NB4 (cell line): ENCODE data around the gene SCAP.

ENCODE experiments used
- CTCF ChIP-seq: IDR thresholded peaks from one replicate; pipeline ENCODE4 v1.5.1; 2012; ENCODE audit warnings: low read depth, low read length
- MAX ChIP-seq: IDR thresholded peaks from 2 replicates; pipeline ENCODE4 v1.6.1; 2011; ENCODE audit warnings: low read depth, low read length
- MYC ChIP-seq: IDR thresholded peaks from 2 replicates; pipeline ENCODE4 v1.6.1; 2011; ENCODE audit warnings: low read depth, low read length
- POLR2A ChIP-seq: IDR thresholded peaks from 2 replicates; pipeline ENCODE4 v1.6.1; 2011; ENCODE audit warnings: mild to moderate bottlenecking; ENCODE audit not compliant: insufficient read length; ENCODE audit errors: extremely low read depth

GRCh38 chr3:47495111-47495510, 19.4 kb upstream of the SCAP start:
- TF ChIP-seq CTCF (no peak), POLR2A (no peak), MAX (no peak), MYC (no peak)
